MCF 10A (cell line): ENCODE measurements around the gene PARD3B. TPM values are rescaled to one million over a fixed set of nuclear protein-coding genes. Genes with fewer than 3 reads are reported as not detected.

ENCODE experiments used
- BruUV-seq: library from RNA; stranded (reverse); fragments of 400-500 nt; replicated peaks from 2 replicates; lab custom pipeline; 2021; lab: Mats Ljungman, UMichigan
- CTCF ChIA-PET: fragments of 300-600 bp; sonication (Branson Sonifier 250); formaldehyde crosslinking; extraction: SDS; loops from one replicate; lab custom pipeline; 2021; ENCODE audit warnings: antibody characterized with exemption, inconsistent platforms; lab: Yijun Ruan, JAX
- POLR2A ChIA-PET: fragments of 300-600, 350-650 bp; sonication (Branson Sonifier 250); formaldehyde crosslinking; extraction: SDS; loops from one replicate; lab custom pipeline; 2020; ENCODE audit warnings: antibody characterized with exemption, inconsistent platforms; lab: Yijun Ruan, JAX
- DNase-seq: peaks from one replicate; pipeline ENCODE4 v3.0.0-alpha.2; 2018; ENCODE audit not compliant: unreplicated experiment
- H3K27ac Mint-ChIP-seq: one replicate; pipeline ENCODE4 v1.8.0; 2022; ENCODE audit warnings: mild to moderate bottlenecking, low read depth, mixed read lengths; ENCODE audit not compliant: unreplicated experiment
- H3K27me3 Mint-ChIP-seq: one replicate; pipeline ENCODE4 v1.8.0; 2022; ENCODE audit warnings: mixed read lengths; ENCODE audit not compliant: insufficient read depth, unreplicated experiment
- H3K36me3 Mint-ChIP-seq: one replicate; pipeline ENCODE4 v1.8.0; 2022; ENCODE audit warnings: mild to moderate bottlenecking, moderate library complexity, mixed read lengths; ENCODE audit not compliant: insufficient read depth, unreplicated experiment
- H3K4me1 Mint-ChIP-seq: one replicate; pipeline ENCODE4 v1.8.0; 2022; ENCODE audit warnings: mixed read lengths; ENCODE audit not compliant: insufficient read depth, unreplicated experiment
- H3K4me3 Mint-ChIP-seq: one replicate; pipeline ENCODE4 v1.8.0; 2022; ENCODE audit warnings: mild to moderate bottlenecking, moderate library complexity, mixed read lengths; ENCODE audit not compliant: unreplicated experiment
- H3K9me3 Mint-ChIP-seq: one replicate; pipeline ENCODE4 v1.8.0; 2022; ENCODE audit warnings: mixed read lengths; ENCODE audit not compliant: unreplicated experiment
- CTCF ChIP-seq: fragments of 200-600 bp; IDR thresholded peaks from one replicate; pipeline ENCODE4 v1.8.0; 2022; ENCODE audit warnings: antibody characterized with exemption, mild to moderate bottlenecking; ENCODE audit not compliant: unreplicated experiment
- intact Hi-C: fragments of 100-400 bp; cut with micrococcal nuclease; formaldehyde crosslinking; loops from 2 replicates; pipeline ENCODE4 v1.14.1; 2022
- total RNA-seq: library from RNA; stranded (reverse); gene quantifications from 2 replicates; pipeline ENCODE4 v1.2.3, GENCODE V29; 2022

PARD3B gene
- total RNA-seq, 1 experiment from 2014 or later: 11.6 TPM

- Mint-ChIP-seq H3K4me1 (no peaks in the 10 kb centered on the region), H3K36me3 (no peaks in the 10 kb centered on the region), H3K9me3 (no peaks in the 10 kb centered on the region), H3K27me3 (no peaks in the 10 kb centered on the region), H3K27ac (no peak overlapping the region), H3K4me3 (no peak overlapping the region)
- ChIA-PET CTCF (interaction anchor here (0.7 to 0.8 kb wide), 2 partner anchors 170 to 335 kb away, joined by 3 to 4 read pairs; no protein-coding TSS in a partner anchor), POLR2A (no interaction called here)
- no TSS peak for BruUV-seq
- intact Hi-C loops: no loop called here
- no peak for DNase-seq
- no peak for TF ChIP-seq CTCF
Observed at GRCh38 chr2:205505371-205505770, 960.1 kb downstream of the PARD3B start.

GRCh38 chr2:205509655-205510054 lies 964.4 kb downstream of the PARD3B start:
- TF ChIP-seq CTCF: no peak
- no peak for DNase-seq
- no peaks in the 10 kb centered on the region for H3K9me3 Mint-ChIP-seq
- H3K27me3 Mint-ChIP-seq: no peaks in the 10 kb centered on the region
- H3K36me3 Mint-ChIP-seq: no peaks in the 10 kb centered on the region
- no peak overlapping the region for H3K4me3 Mint-ChIP-seq
- CTCF ChIA-PET: interaction anchor here (0.6 to 1.3 kb wide), 3 partner anchors 33 to 258 kb away, joined by 3 to 5 read pairs (median 4); no protein-coding TSS in a partner anchor
- POLR2A ChIA-PET: no interaction called here
- H3K4me1 Mint-ChIP-seq: no peaks in the 10 kb centered on the region
- BruUV-seq: no TSS peak
- intact Hi-C loops: no loop called here
- no peak overlapping the region for H3K27ac Mint-ChIP-seq

GRCh38 chr2:205510345-205510744 lies 965.1 kb downstream of the PARD3B start:
- ChIA-PET POLR2A (no interaction called here), CTCF (interaction anchor here (0.6 to 1.3 kb wide), 5 partner anchors 33 to 257 kb away, joined by 3 to 5 read pairs (median 4); no protein-coding TSS in a partner anchor)
- DNase-seq: no peak
- H3K4me1 Mint-ChIP-seq: no peaks in the 10 kb centered on the region
- H3K27ac Mint-ChIP-seq: no peak overlapping the region
- no peaks in the 10 kb centered on the region for H3K27me3 Mint-ChIP-seq
- H3K4me3 Mint-ChIP-seq: no peak overlapping the region
- no peak for TF ChIP-seq CTCF
- intact Hi-C loops: no loop called here
- no peaks in the 10 kb centered on the region for H3K36me3 Mint-ChIP-seq
- H3K9me3 Mint-ChIP-seq: no peaks in the 10 kb centered on the region
- no TSS peak for BruUV-seq

- Mint-ChIP-seq H3K9me3 (no peaks in the 10 kb centered on the region), H3K27me3 (no peaks in the 10 kb centered on the region), H3K4me3 (no peak overlapping the region), H3K36me3 (no peaks in the 10 kb centered on the region), H3K4me1 (no peaks in the 10 kb centered on the region), H3K27ac (no peak overlapping the region)
- POLR2A ChIA-PET: no interaction called here
- no peak for TF ChIP-seq CTCF
- intact Hi-C loops: no loop called here
- DNase-seq: no peak
- BruUV-seq: no TSS peak
- CTCF ChIA-PET: interaction anchor here (1.3 kb wide), 1 partner anchor 32 kb away, joined by 5 read pairs; no protein-coding TSS in a partner anchor
Observed at GRCh38 chr2:205511221-205511620, 965.9 kb downstream of the PARD3B start.
